Testis (tissue), 3 donors: ENCODE measurements around the gene DNAAF1. TPM values are rescaled to one million over a fixed set of nuclear protein-coding genes. Genes with fewer than 3 reads are reported as not detected.
A peak's percentile ranks its signal among the peaks of the same experiment; 100 is the strongest.
"Not testable (repeated sequence)": the region's sequence is repeated elsewhere in the genome, so short reads cannot be mapped to it uniquely, and the experiment has no call there.

Experiments used
- DNase-seq: peaks from one replicate; pipeline ENCODE4 v3.0.0-alpha.2; 2019
- H3K27ac ChIP-seq, 2 donors: fragments of 200-600 bp; sonication (generic); one replicate each; pipeline ENCODE4 v1.5.1; 2019
- H3K27me3 ChIP-seq: fragments of 200-600 bp; sonication (generic); one replicate; pipeline ENCODE4 v1.5.1; 2019
- H3K36me3 ChIP-seq: fragments of 200-600 bp; sonication (generic); one replicate; pipeline ENCODE4 v1.5.1; 2017; ENCODE audit warnings: low read depth; ENCODE audit errors: missing control alignments
- H3K4me1 ChIP-seq: fragments of 200-600 bp; sonication (generic); one replicate; pipeline ENCODE4 v1.5.1; 2019
- H3K4me3 ChIP-seq, 2 donors: fragments of 200-600 bp; sonication (generic); one replicate each; pipeline ENCODE4 v1.5.1; 2017 to 2019
- H3K9me3 ChIP-seq: fragments of 200-600 bp; sonication (generic); one replicate; pipeline ENCODE4 v1.5.1; 2017
- CTCF ChIP-seq, 3 experiments: fragments of 450-650 bp in 2 of 3; fragments of 200-600 bp in 1 of 3; sonication (generic) in 1 of 3; IDR thresholded peaks; one replicate each; pipeline ENCODE4 v1.5.1; 2016 to 2019; ENCODE audit warnings: antibody characterized with exemption in 3 of 3, mild to moderate bottlenecking in 2 of 3, moderate library complexity in 1 of 3
- POLR2A ChIP-seq: fragments of 450-650 bp; IDR thresholded peaks from one replicate; pipeline ENCODE4 v1.6.1; 2017; ENCODE audit warnings: antibody characterized with exemption, mild to moderate bottlenecking, moderate library complexity
- WGBS, 2 donors: methylation state at CpG; one replicate each; pipeline ENCODE4 v1.1.5; 2018; 5-methylcytosine and 5-hydroxymethylcytosine counted together
- intact Hi-C: fragments of 100-400 bp; cut with DNase I; formaldehyde crosslinking; loops from one replicate; pipeline ENCODE4 v1.15.1; 2023; ENCODE audit warnings: low total_unique reads
- polyA plus RNA-seq: library from polyadenylated mRNA; stranded (reverse); fragments of 350-450 nt; fragmentation: Illumina TruSeq; extraction: RNeasy Lipid Tissue Mini Kit (QIAGEN cat#74804); gene quantifications from one replicate; pipeline ENCODE4 v1.2.3, GENCODE V29; 2014; ENCODE audit warnings: low read depth, low replicate concordance; ENCODE audit not compliant: insufficient read depth
- total RNA-seq, 2 donors: library from RNA; depleted of rRNA; stranded (reverse); fragments of >200 nt; gene quantifications; one replicate each; pipeline ENCODE4 v1.2.3, GENCODE V29; 2016

Gene DNAAF1
- total and polyA plus RNA-seq, 3 donors from 2014 or later, result 50.9 to 161 (median 89.4) TPM

- Histone ChIP-seq H3K27ac (peak within 1 kb of the TSS; percentile 81 to 93), H3K27me3 (no peaks in the 10 kb centered on the region), H3K36me3 (no peaks in the 10 kb centered on the region), H3K4me3 (peak within 1 kb of the TSS; percentile 97), H3K9me3 (no peaks in the 10 kb centered on the region), H3K4me1 (peaks cover 10% of the 10 kb centered on the region)
- peak; percentile 98 for DNase-seq
- peak in 2 of 3 experiments; percentile 8 to 35 for TF ChIP-seq CTCF (IDR thresholded peaks at IDR 0.05)
- TF ChIP-seq POLR2A, result no peak
- intact Hi-C loops, result loop anchor here (2.0 kb wide), 1 partner anchor 30 kb away; no protein-coding TSS in a partner anchor
- WGBS, 2 donors, result 1% methylated on average over 42 to 70 of the region's 94 CpGs
Measured at GRCh38 chr16:84116720-84117493, 28.2 kb upstream of the DNAAF1 start, which contains the start of gene MBTPS1. MBTPS1 (minus strand) TSS chr16:84116942; CDS start chr16:84101783, 15,159 bp downstream.

GRCh38 chr16:84117494-84117843, 27.6 kb upstream of the DNAAF1 start:
- no peaks in the 10 kb centered on the region for H3K9me3 ChIP-seq
- DNase-seq, result peak; percentile 65
- intact Hi-C loops, result loop anchor here (2.0 kb wide), 1 partner anchor 31 kb away; no protein-coding TSS in a partner anchor
- H3K27ac ChIP-seq, result peak overlapping the region; percentile 81 to 93
- H3K27me3 ChIP-seq, result no peaks in the 10 kb centered on the region
- 4 to 5% methylated on average over 12 of the region's 12 CpGs for WGBS, 2 donors
- H3K36me3 ChIP-seq, result no peaks in the 10 kb centered on the region
- TF ChIP-seq CTCF (IDR thresholded peaks at IDR 0.05) (no peak), POLR2A (no peak)
- H3K4me3 ChIP-seq, result peak overlapping the region; percentile 97
- peaks cover 10% of the 10 kb centered on the region for H3K4me1 ChIP-seq

GRCh38 chr16:84118315-84118714, 26.8 kb upstream of the DNAAF1 start:
- DNase-seq, H3K4me3 ChIP-seq, intact Hi-C loops, H3K36me3 ChIP-seq, H3K27ac ChIP-seq, H3K27me3 ChIP-seq, H3K9me3 ChIP-seq: not testable (repeated sequence)
- H3K4me1 ChIP-seq, result peaks cover 10% of the 10 kb centered on the region
- 71 to 82% methylated on average over 5 of the region's 5 CpGs for WGBS, 2 donors

- H3K27ac ChIP-seq, result no peak overlapping the region
- intact Hi-C loops, result no loop called here
- no peaks in the 10 kb centered on the region for H3K27me3 ChIP-seq
- H3K36me3 ChIP-seq, result no peaks in the 10 kb centered on the region
- WGBS, 2 donors, result 80 to 90% methylated on average over 13 of the region's 13 CpGs
- no peaks in the 10 kb centered on the region for H3K9me3 ChIP-seq
- DNase-seq, result no peak
- peaks cover 10% of the 10 kb centered on the region for H3K4me1 ChIP-seq
- no peak for TF ChIP-seq POLR2A
- TF ChIP-seq CTCF (IDR thresholded peaks at IDR 0.05), result no peak
- no peak overlapping the region for H3K4me3 ChIP-seq
Measured at GRCh38 chr16:84119368-84119767, 25.7 kb upstream of the DNAAF1 start.

GRCh38 chr16:84120023-84120422, 25.1 kb upstream of the DNAAF1 start:
- no peaks in the 10 kb centered on the region for H3K36me3 ChIP-seq
- intact Hi-C loops, result no loop called here
- no peak for TF ChIP-seq POLR2A
- no peak for TF ChIP-seq CTCF (IDR thresholded peaks at IDR 0.05)
- H3K4me1 ChIP-seq, result peaks cover 10% of the 10 kb centered on the region
- no peak overlapping the region for H3K27ac ChIP-seq
- no peaks in the 10 kb centered on the region for H3K27me3 ChIP-seq
- no peaks in the 10 kb centered on the region for H3K9me3 ChIP-seq
- no peak overlapping the region for H3K4me3 ChIP-seq
- DNase-seq, result no peak
- 73 to 76% methylated on average over 3 to 5 of the region's 5 CpGs for WGBS, 2 donors
